C4-2B (cell line): Measurements from ENCODE around the gene RPL36.

Experiments
- ZFX ChIP-seq: fragments of 450-650 bp; IDR thresholded peaks from 2 replicates; pipeline ENCODE4 v1.6.1; 2017
- TF ChIP-seq, protein P1 (sequence below): fragments of 450-650 bp; conservative IDR thresholded peaks from 2 replicates; pipeline ENCODE4 v1.5.1; 2017; ENCODE audit warnings: mild to moderate bottlenecking

DNA sequence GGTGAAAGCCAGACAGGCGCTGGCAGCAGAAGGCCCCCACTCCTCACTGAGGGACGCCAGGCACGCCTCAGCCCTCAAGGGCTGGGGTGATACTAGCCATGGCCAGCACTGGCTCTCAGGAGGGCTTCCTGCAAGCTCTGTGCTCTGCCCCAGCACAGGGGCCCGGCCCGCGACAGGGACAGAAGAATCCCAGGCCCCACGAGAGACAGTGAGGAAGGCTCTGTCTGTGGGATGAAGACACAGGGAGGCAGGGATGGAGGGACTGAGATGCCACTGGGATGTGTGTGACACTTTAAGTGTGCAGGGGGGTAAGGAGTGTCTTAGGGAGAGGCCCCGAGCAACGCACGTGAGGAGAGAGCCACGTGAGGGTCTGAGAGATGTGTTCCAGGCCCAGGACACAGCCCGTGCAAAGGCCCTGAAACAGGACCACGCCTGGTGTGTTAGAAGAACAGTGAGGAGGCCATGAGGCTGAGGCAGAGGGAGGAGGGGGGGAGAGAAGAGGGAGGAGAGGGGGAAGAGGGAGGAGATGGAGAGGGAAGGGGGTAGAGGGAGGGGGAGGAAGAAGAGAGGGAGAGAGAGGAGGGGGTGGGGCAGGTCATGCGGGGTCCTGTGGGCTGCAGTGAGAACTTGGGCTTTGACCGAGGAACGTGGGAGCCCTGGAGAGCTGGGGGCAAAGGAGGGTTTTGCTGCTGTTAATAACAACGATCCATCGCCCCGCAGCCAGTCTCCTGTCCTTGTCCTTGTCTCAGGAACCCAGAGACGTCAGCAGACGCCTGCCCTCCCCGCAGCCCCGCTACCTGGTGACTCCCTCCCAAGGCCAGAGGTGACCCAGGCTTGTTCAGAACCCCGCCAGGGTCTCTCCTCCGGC, 7.2 kb downstream of the RPL36 start:
- TF ChIP-seq, protein P1, sequence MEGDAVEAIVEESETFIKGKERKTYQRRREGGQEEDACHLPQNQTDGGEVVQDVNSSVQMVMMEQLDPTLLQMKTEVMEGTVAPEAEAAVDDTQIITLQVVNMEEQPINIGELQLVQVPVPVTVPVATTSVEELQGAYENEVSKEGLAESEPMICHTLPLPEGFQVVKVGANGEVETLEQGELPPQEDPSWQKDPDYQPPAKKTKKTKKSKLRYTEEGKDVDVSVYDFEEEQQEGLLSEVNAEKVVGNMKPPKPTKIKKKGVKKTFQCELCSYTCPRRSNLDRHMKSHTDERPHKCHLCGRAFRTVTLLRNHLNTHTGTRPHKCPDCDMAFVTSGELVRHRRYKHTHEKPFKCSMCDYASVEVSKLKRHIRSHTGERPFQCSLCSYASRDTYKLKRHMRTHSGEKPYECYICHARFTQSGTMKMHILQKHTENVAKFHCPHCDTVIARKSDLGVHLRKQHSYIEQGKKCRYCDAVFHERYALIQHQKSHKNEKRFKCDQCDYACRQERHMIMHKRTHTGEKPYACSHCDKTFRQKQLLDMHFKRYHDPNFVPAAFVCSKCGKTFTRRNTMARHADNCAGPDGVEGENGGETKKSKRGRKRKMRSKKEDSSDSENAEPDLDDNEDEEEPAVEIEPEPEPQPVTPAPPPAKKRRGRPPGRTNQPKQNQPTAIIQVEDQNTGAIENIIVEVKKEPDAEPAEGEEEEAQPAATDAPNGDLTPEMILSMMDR = no peak
- TF ChIP-seq ZFX = no peak
